BLaER1 (cell line): ENCODE results near the gene MRPS18A.

Experiments used
- H3K27ac ChIP-seq: shearing (Covaris generic); formaldehyde crosslinking; 2 replicates; pipeline ENCODE4 v1.8.1; 2022
- H3K27me3 ChIP-seq: shearing (Covaris generic); formaldehyde crosslinking; 2 replicates; pipeline ENCODE4 v1.8.1; 2022
- H3K36me3 ChIP-seq: shearing (Covaris generic); formaldehyde crosslinking; 2 replicates; pipeline ENCODE4 v1.8.1; 2022
- H3K4me1 ChIP-seq: shearing (Covaris generic); formaldehyde crosslinking; 2 replicates; pipeline ENCODE4 v1.8.1; 2022
- H3K4me2 ChIP-seq: shearing (Covaris generic); formaldehyde crosslinking; 2 replicates; pipeline ENCODE4 v1.8.1; 2022
- H3K4me3 ChIP-seq: shearing (Covaris generic); formaldehyde crosslinking; 2 replicates; pipeline ENCODE4 v1.8.1; 2022
- H3K9ac ChIP-seq: shearing (Covaris generic); formaldehyde crosslinking; 2 replicates; pipeline ENCODE4 v1.8.1; 2022
- H3K9me3 ChIP-seq: shearing (Covaris generic); formaldehyde crosslinking; 2 replicates; pipeline ENCODE4 v1.8.1; 2022
- H4K20me1 ChIP-seq: shearing (Covaris generic); formaldehyde crosslinking; 2 replicates; pipeline ENCODE4 v1.8.1; 2022
- Cebpa-rat ChIP-seq: shearing (Covaris generic); IDR thresholded peaks from 2 replicates; pipeline ENCODE4 v1.8.1; 2022

MRPS18A gene

GRCh38 chr6:43687437-43688347 is at the start of gene MRPS18A:
MRPS18A (minus strand) TSS chr6:43687791; CDS start chr6:43687779, 12 bp downstream.
- Histone ChIP-seq H3K4me3 (peak within 1 kb of the TSS; percentile 86), H3K27ac (peak within 1 kb of the TSS; percentile 83), H3K4me1 (peaks cover 42% of the 10 kb centered on the region)

GRCh38 chr6:43736844-43737243 is 49.3 kb upstream of the MRPS18A start:
- Histone ChIP-seq H3K36me3 (no peaks in the 10 kb centered on the region), H3K27ac (no peak overlapping the region), H3K9me3 (peaks cover 4% of the 10 kb centered on the region), H3K4me3 (no peak overlapping the region), H3K4me1 (peaks cover 21% of the 10 kb centered on the region), H4K20me1 (no peaks in the 10 kb centered on the region), H3K27me3 (no peaks in the 10 kb centered on the region), H3K9ac (no peak overlapping the region), H3K4me2 (no peak overlapping the region)
- TF ChIP-seq Cebpa-rat = no peak

More at GRCh38 chr6:43687437-43688347, at the start of gene MRPS18A:
- H3K27me3 ChIP-seq = no peaks in the 10 kb centered on the region
- peaks cover 16% of the 10 kb centered on the region for H3K36me3 ChIP-seq
- no peaks in the 10 kb centered on the region for H3K9me3 ChIP-seq
- no peak for TF ChIP-seq Cebpa-rat
- peak within 1 kb of the TSS; percentile 88 for H3K9ac ChIP-seq
- peaks cover 40% of the 10 kb centered on the region for H4K20me1 ChIP-seq
- H3K4me2 ChIP-seq = peak within 1 kb of the TSS; percentile 85

- H3K9ac ChIP-seq = no peak overlapping the region
- H4K20me1 ChIP-seq = no peaks in the 10 kb centered on the region
- no peak overlapping the region for H3K27ac ChIP-seq
- no peaks in the 10 kb centered on the region for H3K27me3 ChIP-seq
- H3K36me3 ChIP-seq = no peaks in the 10 kb centered on the region
- H3K4me3 ChIP-seq = no peak overlapping the region
- H3K4me2 ChIP-seq = no peak overlapping the region
- peaks cover 8% of the 10 kb centered on the region for H3K9me3 ChIP-seq
- peaks cover 21% of the 10 kb centered on the region for H3K4me1 ChIP-seq
- TF ChIP-seq Cebpa-rat = no peak
Observed at GRCh38 chr6:43736211-43736786, 48.7 kb upstream of the MRPS18A start.

DNA sequence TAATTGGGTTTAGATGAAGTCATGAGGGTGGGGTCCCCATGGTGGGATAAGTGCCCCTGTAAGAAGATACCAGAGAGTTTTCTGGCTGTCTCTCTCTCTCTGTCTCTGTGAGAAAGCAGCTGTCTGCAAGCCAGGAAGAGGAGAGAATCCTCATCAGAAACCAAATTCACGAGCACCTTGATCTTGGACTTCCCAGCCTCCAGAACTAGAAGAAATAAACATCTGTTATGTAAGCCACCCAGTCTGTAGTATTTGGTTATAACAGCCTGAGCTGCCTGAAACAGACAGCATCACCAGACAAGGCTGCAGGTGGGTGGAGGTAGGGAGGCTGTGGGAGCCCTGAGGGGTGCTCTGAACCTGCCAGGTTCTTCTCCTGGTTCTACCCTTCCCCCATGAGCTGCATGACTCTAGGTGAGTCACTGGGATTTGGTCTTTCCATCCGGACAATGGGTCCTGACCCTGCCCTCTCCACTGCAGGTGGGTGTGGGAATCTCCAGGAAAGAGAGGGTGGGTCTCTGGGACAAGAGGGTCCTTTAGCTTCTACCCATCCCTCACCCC is 48.1 kb upstream of the MRPS18A start:
- peaks cover 12% of the 10 kb centered on the region for H3K9me3 ChIP-seq
- H3K36me3 ChIP-seq = no peaks in the 10 kb centered on the region
- H3K9ac ChIP-seq = no peak overlapping the region
- H3K4me1 ChIP-seq = peaks cover 21% of the 10 kb centered on the region
- H4K20me1 ChIP-seq = no peaks in the 10 kb centered on the region
- no peaks in the 10 kb centered on the region for H3K27me3 ChIP-seq
- no peak overlapping the region for H3K4me2 ChIP-seq
- no peak overlapping the region for H3K4me3 ChIP-seq
- no peak for TF ChIP-seq Cebpa-rat
- H3K27ac ChIP-seq = no peak overlapping the region

DNA sequence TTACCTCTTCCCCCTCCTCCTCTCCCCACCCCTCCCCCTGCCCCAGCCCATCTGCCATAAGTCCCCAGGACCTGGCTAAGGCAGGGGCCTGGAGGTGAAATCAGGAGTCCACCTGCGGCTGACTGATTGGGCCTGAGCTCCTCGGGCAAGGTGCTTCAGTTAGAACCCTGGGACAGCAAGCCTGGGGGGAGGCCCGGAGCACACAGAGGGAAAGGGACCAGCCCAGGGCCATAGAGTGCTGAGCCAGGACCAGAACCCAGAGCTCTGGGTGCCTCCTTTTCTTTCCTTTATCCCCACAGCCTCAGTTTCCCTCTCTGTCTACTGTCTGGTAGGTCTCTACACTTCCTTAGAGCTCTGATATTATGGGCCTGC is 46.7 kb upstream of the MRPS18A start:
- Histone ChIP-seq H3K27me3 (no peaks in the 10 kb centered on the region), H3K4me1 (peaks cover 21% of the 10 kb centered on the region), H3K27ac (0 out of 2 replicates have a peak overlapping the region, but pooled peaks have one; percentile 6), H3K9ac (no peak overlapping the region), H3K9me3 (peaks cover 23% of the 10 kb centered on the region), H3K4me3 (no peak overlapping the region), H4K20me1 (no peaks in the 10 kb centered on the region), H3K4me2 (peak overlapping the region; percentile 39), H3K36me3 (no peaks in the 10 kb centered on the region)
- TF ChIP-seq Cebpa-rat = no peak

GRCh38 chr6:43733471-43734293 is 46.1 kb upstream of the MRPS18A start:
- no peak overlapping the region for H3K9ac ChIP-seq
- no peaks in the 10 kb centered on the region for H3K36me3 ChIP-seq
- peak overlapping the region; percentile 39 for H3K4me2 ChIP-seq
- H3K4me1 ChIP-seq = peaks cover 21% of the 10 kb centered on the region
- peaks cover 27% of the 10 kb centered on the region for H3K9me3 ChIP-seq
- H3K27ac ChIP-seq = 0 out of 2 replicates have a peak overlapping the region, but pooled peaks have one; percentile 14
- no peaks in the 10 kb centered on the region for H3K27me3 ChIP-seq
- H3K4me3 ChIP-seq = no peak overlapping the region
- H4K20me1 ChIP-seq = no peaks in the 10 kb centered on the region
- no peak for TF ChIP-seq Cebpa-rat

DNA sequence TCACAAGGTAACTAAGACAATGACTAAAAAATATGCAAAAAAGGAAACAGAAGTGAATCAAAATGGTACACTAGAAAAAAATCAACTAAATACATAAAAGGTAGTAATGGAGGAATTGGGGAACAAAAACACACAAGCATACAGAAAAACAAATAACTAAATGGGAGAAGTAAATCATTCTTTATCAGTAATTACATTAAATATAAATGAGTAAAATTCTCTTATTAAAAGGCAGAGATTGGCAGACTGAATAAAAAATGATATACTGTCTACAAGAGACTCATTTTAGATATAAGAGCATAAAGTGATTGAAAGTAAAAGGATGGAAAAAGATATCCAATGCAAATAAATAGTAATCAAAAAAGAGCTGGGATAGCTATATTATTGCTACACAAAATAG is 43.0 kb upstream of the MRPS18A start:
- Histone ChIP-seq H4K20me1 (no peaks in the 10 kb centered on the region), H3K9ac (no peak overlapping the region), H3K27me3 (no peaks in the 10 kb centered on the region), H3K27ac (no peak overlapping the region), H3K4me1 (peaks cover 24% of the 10 kb centered on the region), H3K9me3 (peaks cover 28% of the 10 kb centered on the region), H3K4me3 (no peak overlapping the region), H3K36me3 (no peaks in the 10 kb centered on the region), H3K4me2 (no peak overlapping the region)
- TF ChIP-seq Cebpa-rat = no peak

- H3K4me3 ChIP-seq = no peak overlapping the region
- peaks cover 32% of the 10 kb centered on the region for H3K4me1 ChIP-seq
- no peak overlapping the region for H3K4me2 ChIP-seq
- H3K9me3 ChIP-seq = peaks cover 28% of the 10 kb centered on the region
- no peak for TF ChIP-seq Cebpa-rat
- no peak overlapping the region for H3K27ac ChIP-seq
- H4K20me1 ChIP-seq = no peaks in the 10 kb centered on the region
- no peak overlapping the region for H3K9ac ChIP-seq
- H3K27me3 ChIP-seq = no peaks in the 10 kb centered on the region
- no peaks in the 10 kb centered on the region for H3K36me3 ChIP-seq
Observed at GRCh38 chr6:43729537-43729936, 41.9 kb upstream of the MRPS18A start.

- Histone ChIP-seq H3K27ac (no peak overlapping the region), H3K27me3 (no peaks in the 10 kb centered on the region)
Observed at GRCh38 chr6:43728586-43728985, 41.0 kb upstream of the MRPS18A start.

More at GRCh38 chr6:43728586-43728985, 41.0 kb upstream of the MRPS18A start:
- H3K9ac ChIP-seq = no peak overlapping the region
- H3K4me3 ChIP-seq = no peak overlapping the region
- no peak for TF ChIP-seq Cebpa-rat
- peaks cover 32% of the 10 kb centered on the region for H3K4me1 ChIP-seq
- H4K20me1 ChIP-seq = no peaks in the 10 kb centered on the region
- no peak overlapping the region for H3K4me2 ChIP-seq
- no peaks in the 10 kb centered on the region for H3K36me3 ChIP-seq
- peaks cover 28% of the 10 kb centered on the region for H3K9me3 ChIP-seq
